Measurements from ENCODE around the gene TNS1. TPM values are rescaled to one million over a fixed set of nuclear protein-coding genes. Genes with fewer than 3 reads are reported as not detected.
"Not testable (repeated sequence)": the region's sequence is repeated elsewhere in the genome, so short reads cannot be mapped to it uniquely, and the experiment has no call there.

The TNS1 gene
- total RNA-seq, 1 donor from 2014 or later: 14.5 TPM

DNA sequence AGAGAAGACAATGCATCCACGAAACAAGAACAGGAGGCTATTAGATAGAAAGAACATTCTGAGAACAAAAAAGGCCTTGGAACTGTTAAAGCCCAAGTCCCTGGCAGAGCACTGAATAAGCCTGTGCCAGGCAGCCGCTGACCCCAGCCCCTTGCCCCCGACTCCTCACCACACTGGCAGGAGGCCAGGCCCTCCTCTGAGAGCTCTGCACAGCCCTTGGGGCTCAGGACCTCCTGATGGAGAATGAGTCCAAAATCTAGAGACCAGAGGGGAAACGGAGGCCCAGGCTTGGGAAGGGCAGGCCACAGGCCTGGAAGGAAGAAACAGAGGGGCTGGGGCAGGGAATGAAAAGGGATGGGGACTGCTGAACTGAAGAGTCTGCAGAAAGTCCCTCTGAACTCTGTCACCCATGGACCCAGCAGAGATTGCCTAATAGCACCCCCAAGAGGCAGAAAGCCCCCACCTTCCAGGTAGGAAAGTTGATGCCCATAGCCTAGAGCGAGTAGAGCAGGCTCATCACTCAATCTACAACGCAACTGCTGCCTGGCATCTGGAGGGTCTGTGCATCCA lies 18.3 kb upstream of the TNS1 start:
- Mint-ChIP-seq H3K36me3 (ENCODE audit: low read depth) (no peaks in the 10 kb centered on the region), H3K27me3 (ENCODE audit: low read depth) (no peaks in the 10 kb centered on the region), H3K4me1 (peaks cover 65% of the 10 kb centered on the region), H3K27ac (ENCODE audit: unreplicated experiment) (no peak overlapping the region), H3K9me3 (no peaks in the 10 kb centered on the region), H3K4me3 (no peak overlapping the region)
- no peak for DNase-seq (ENCODE audit: low read depth, low spot score)
- TF ChIP-seq, protein P1, sequence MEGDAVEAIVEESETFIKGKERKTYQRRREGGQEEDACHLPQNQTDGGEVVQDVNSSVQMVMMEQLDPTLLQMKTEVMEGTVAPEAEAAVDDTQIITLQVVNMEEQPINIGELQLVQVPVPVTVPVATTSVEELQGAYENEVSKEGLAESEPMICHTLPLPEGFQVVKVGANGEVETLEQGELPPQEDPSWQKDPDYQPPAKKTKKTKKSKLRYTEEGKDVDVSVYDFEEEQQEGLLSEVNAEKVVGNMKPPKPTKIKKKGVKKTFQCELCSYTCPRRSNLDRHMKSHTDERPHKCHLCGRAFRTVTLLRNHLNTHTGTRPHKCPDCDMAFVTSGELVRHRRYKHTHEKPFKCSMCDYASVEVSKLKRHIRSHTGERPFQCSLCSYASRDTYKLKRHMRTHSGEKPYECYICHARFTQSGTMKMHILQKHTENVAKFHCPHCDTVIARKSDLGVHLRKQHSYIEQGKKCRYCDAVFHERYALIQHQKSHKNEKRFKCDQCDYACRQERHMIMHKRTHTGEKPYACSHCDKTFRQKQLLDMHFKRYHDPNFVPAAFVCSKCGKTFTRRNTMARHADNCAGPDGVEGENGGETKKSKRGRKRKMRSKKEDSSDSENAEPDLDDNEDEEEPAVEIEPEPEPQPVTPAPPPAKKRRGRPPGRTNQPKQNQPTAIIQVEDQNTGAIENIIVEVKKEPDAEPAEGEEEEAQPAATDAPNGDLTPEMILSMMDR (conservative IDR thresholded peaks at IDR 0.05): no peak

DNA sequence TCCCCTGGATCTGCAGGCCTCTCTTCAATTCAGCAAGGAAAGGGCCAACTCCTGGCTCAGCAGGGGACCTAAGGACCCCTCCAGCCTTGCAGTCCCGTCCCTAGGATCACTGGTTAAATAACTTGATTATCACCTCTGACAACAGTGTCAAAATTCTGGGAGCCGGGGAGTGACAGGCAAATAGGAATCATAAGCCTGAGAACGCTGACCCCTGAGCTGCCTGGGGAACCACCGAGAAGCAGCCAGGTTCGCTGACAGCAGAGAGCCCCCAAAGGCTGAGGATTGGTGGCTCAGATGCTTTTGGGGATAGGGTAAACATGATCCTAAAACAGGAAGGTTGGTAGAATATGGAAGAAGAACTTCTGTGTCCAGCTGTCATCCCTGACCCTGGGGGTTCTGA lies 17.5 kb upstream of the TNS1 start:
- no peaks in the 10 kb centered on the region for H3K36me3 Mint-ChIP-seq (ENCODE audit: low read depth)
- H3K27ac Mint-ChIP-seq (ENCODE audit: unreplicated experiment): no peak overlapping the region
- no peaks in the 10 kb centered on the region for H3K27me3 Mint-ChIP-seq (ENCODE audit: low read depth)
- H3K9me3 Mint-ChIP-seq: no peaks in the 10 kb centered on the region
- no peak for DNase-seq (ENCODE audit: low read depth, low spot score)
- no peak overlapping the region for H3K4me3 Mint-ChIP-seq
- TF ChIP-seq, protein P1 (conservative IDR thresholded peaks at IDR 0.05): no peak
- H3K4me1 Mint-ChIP-seq: peaks cover 68% of the 10 kb centered on the region

DNA sequence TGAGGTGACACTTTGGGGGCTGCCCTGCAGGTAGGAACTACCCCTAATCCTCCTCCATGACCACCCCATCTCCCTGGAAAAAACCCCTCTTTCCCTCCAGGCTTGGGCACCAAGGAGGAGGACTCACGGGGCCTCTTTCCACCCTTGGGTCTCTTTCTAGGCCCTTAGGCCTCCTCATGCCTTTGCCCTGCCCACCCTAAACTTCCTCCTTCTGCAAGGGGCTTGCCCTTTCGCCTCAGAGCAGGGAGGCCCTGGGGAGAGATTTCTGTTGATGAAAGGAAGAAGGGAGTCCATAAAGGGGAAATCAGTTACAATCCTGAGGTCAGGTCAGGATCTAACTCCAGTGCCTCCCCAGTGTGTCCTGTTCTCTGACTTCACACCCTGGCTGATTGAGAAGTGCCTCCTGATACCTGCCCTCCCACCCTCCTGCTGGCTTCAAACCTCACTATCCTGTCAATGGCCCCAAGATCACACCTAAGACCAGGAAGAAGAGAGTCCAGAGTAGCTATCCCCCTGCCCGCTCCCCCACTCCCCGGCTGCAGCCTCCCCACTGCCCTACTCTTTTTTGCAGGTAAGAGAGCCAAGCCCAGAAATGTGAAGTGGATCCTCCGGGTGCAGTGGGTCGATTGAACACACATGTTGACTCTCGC lies 16.7 kb upstream of the TNS1 start:
- H3K4me1 Mint-ChIP-seq: peaks cover 75% of the 10 kb centered on the region
- peak overlapping the region; percentile 97 for H3K27ac Mint-ChIP-seq (ENCODE audit: unreplicated experiment)
- no peak for DNase-seq (ENCODE audit: low read depth, low spot score)
- H3K27me3 Mint-ChIP-seq (ENCODE audit: low read depth): no peaks in the 10 kb centered on the region
- TF ChIP-seq, protein P1 (conservative IDR thresholded peaks at IDR 0.05): no peak
- H3K9me3 Mint-ChIP-seq: no peaks in the 10 kb centered on the region
- no peak overlapping the region for H3K4me3 Mint-ChIP-seq
- H3K36me3 Mint-ChIP-seq (ENCODE audit: low read depth): no peaks in the 10 kb centered on the region

DNA sequence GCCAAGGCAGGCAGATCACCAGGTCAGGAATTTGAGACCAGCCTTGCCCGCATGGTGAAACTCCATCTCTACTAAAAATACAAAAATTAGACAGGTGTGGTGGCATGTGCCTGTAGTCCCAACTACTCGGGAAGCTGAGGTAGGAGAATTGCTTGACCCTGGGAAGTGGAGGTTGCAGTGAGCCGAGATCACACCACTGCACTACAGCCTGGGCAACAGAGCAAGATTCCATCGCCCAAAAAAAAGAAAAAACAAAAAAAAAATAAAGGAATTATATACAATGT lies 16.0 kb upstream of the TNS1 start:
- H3K9me3 Mint-ChIP-seq; H3K4me3 Mint-ChIP-seq; DNase-seq (ENCODE audit: low read depth, low spot score); H3K36me3 Mint-ChIP-seq (ENCODE audit: low read depth); H3K27me3 Mint-ChIP-seq (ENCODE audit: low read depth): not testable (repeated sequence)
- peak overlapping the region; percentile 83 for H3K27ac Mint-ChIP-seq (ENCODE audit: unreplicated experiment)
- peaks cover 82% of the 10 kb centered on the region for H3K4me1 Mint-ChIP-seq

DNA sequence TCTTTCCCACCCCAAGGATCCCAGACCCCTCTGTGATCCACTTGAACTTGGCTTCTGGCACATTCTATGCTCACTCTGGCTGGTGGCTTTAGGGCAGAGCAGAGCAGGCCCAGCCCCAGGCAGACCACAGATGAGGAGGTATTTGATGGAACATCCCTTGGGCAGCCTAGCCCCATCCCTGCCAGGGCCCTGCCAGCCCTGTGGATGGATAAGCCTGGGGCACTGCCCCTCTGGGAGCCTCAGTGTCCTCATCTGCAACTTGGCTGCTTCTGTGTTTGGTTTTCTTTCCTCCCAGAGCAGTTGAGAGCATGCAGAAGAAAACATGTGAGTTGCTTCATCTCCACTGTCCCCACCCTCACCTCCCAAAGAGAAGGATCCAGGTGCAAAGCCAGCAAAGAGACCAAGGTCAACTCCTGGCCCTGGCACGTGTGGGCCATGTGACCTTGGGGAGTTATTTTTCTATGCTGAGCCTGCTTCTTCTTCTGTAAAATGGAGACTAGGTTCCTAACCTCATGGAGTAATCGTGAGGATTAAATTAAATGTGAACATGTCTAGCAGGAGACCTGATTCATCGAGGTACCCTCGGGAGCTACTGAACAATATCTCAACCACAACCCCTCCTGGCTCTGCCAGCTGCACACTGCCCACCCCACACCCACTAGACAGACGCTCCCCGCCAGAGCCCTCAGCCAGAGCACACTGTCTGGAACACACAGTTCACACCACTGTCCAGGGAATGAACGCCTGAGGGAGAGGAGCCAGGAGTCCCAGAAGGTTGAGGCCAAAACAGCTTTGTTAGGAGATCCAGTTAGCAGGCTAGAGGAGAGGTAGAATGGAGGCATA lies 14.6 kb upstream of the TNS1 start:
- H3K9me3 Mint-ChIP-seq: no peaks in the 10 kb centered on the region
- no peak overlapping the region for H3K4me3 Mint-ChIP-seq
- TF ChIP-seq, protein P1 (conservative IDR thresholded peaks at IDR 0.05): no peak
- DNase-seq (ENCODE audit: low read depth, low spot score): no peak
- no peaks in the 10 kb centered on the region for H3K36me3 Mint-ChIP-seq (ENCODE audit: low read depth)
- peaks cover 82% of the 10 kb centered on the region for H3K4me1 Mint-ChIP-seq
- no peak overlapping the region for H3K27ac Mint-ChIP-seq (ENCODE audit: unreplicated experiment)
- no peaks in the 10 kb centered on the region for H3K27me3 Mint-ChIP-seq (ENCODE audit: low read depth)

DNA sequence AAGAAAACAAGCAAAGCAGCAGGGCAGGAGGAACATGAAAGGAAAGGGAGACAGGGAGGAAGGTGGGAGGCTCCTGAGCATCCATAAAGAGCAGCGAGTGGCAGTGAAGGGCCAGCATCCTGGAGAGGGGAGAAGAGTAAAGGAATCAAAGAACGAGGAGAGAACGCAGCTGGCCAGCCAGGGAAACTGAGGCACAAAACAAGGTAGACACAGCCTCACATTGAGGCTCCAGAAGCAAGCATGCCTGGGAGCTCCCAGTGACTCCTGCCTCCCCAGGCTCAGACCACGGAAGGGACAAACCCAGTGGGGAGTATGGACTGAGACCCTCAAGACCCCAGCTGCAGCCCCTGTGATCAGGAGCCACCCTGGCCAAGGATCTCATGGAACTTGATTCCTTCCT lies 14.0 kb upstream of the TNS1 start:
- H3K27ac Mint-ChIP-seq (ENCODE audit: unreplicated experiment): no peak overlapping the region
- DNase-seq (ENCODE audit: low read depth, low spot score): no peak
- H3K4me3 Mint-ChIP-seq: no peak overlapping the region
- H3K9me3 Mint-ChIP-seq: no peaks in the 10 kb centered on the region
- no peaks in the 10 kb centered on the region for H3K36me3 Mint-ChIP-seq (ENCODE audit: low read depth)
- TF ChIP-seq, protein P1 (conservative IDR thresholded peaks at IDR 0.05): no peak
- peaks cover 3% of the 10 kb centered on the region for H3K27me3 Mint-ChIP-seq (ENCODE audit: low read depth)
- peaks cover 81% of the 10 kb centered on the region for H3K4me1 Mint-ChIP-seq

Data from neural crest cell (in vitro differentiated cells).